Measurements from ENCODE around the gene CFAP20DC.

- TF ChIP-seq, protein P1, sequence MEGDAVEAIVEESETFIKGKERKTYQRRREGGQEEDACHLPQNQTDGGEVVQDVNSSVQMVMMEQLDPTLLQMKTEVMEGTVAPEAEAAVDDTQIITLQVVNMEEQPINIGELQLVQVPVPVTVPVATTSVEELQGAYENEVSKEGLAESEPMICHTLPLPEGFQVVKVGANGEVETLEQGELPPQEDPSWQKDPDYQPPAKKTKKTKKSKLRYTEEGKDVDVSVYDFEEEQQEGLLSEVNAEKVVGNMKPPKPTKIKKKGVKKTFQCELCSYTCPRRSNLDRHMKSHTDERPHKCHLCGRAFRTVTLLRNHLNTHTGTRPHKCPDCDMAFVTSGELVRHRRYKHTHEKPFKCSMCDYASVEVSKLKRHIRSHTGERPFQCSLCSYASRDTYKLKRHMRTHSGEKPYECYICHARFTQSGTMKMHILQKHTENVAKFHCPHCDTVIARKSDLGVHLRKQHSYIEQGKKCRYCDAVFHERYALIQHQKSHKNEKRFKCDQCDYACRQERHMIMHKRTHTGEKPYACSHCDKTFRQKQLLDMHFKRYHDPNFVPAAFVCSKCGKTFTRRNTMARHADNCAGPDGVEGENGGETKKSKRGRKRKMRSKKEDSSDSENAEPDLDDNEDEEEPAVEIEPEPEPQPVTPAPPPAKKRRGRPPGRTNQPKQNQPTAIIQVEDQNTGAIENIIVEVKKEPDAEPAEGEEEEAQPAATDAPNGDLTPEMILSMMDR (conservative IDR thresholded peaks at IDR 0.05; ENCODE audit: low read depth in 2 of 2) = no peak
- TF ChIP-seq, protein P2, sequence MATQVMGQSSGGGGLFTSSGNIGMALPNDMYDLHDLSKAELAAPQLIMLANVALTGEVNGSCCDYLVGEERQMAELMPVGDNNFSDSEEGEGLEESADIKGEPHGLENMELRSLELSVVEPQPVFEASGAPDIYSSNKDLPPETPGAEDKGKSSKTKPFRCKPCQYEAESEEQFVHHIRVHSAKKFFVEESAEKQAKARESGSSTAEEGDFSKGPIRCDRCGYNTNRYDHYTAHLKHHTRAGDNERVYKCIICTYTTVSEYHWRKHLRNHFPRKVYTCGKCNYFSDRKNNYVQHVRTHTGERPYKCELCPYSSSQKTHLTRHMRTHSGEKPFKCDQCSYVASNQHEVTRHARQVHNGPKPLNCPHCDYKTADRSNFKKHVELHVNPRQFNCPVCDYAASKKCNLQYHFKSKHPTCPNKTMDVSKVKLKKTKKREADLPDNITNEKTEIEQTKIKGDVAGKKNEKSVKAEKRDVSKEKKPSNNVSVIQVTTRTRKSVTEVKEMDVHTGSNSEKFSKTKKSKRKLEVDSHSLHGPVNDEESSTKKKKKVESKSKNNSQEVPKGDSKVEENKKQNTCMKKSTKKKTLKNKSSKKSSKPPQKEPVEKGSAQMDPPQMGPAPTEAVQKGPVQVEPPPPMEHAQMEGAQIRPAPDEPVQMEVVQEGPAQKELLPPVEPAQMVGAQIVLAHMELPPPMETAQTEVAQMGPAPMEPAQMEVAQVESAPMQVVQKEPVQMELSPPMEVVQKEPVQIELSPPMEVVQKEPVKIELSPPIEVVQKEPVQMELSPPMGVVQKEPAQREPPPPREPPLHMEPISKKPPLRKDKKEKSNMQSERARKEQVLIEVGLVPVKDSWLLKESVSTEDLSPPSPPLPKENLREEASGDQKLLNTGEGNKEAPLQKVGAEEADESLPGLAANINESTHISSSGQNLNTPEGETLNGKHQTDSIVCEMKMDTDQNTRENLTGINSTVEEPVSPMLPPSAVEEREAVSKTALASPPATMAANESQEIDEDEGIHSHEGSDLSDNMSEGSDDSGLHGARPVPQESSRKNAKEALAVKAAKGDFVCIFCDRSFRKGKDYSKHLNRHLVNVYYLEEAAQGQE (IDR thresholded peaks at IDR 0.05; ENCODE audit: unreplicated experiment) = no peak
- TF ChIP-seq CREB1 (CRISPR knock-in tag; IDR thresholded peaks at IDR 0.05; ENCODE audit: low read depth) = no peak
- TF ChIP-seq ETS1 (IDR thresholded peaks at IDR 0.05) = no peak
- TF ChIP-seq JUNB (IDR thresholded peaks at IDR 0.05; ENCODE audit: unreplicated experiment) = no peak
- no peak for TF ChIP-seq EZH2phosphoT487 (IDR thresholded peaks at IDR 0.05; ENCODE audit: unreplicated experiment)
Measured at GRCh38 chr3:58963928-58964503, 85.8 kb downstream of the CFAP20DC start.
